CD4-positive, alpha-beta T cell (primary cell): ENCODE measurements around the gene SAT1. TPM values are rescaled to one million over a fixed set of nuclear protein-coding genes. Genes with fewer than 3 reads are reported as not detected.

ENCODE experiments used
- ATAC-seq: fragments of 200-7000 bp; cut with Tn5 transposase; one replicate; pipeline ENCODE4 v1.10.0; 2022; ENCODE audit warnings: mild to moderate bottlenecking; ENCODE audit not compliant: poor library complexity
- CTCF ChIA-PET: fragments of 350-600 bp; sonication (Branson Sonifier 250); formaldehyde crosslinking; loops from one replicate; lab custom pipeline; 2021; ENCODE audit warnings: antibody characterized with exemption, inconsistent platforms; lab: Charles Lee
- POLR2A ChIA-PET: fragments of 350-600 bp; sonication (Branson Sonifier 250); formaldehyde crosslinking; loops from one replicate; lab custom pipeline; 2021; ENCODE audit warnings: antibody characterized with exemption, inconsistent platforms; lab: Charles Lee
- DNase-seq, 14 experiments: peaks; one replicate each; pipeline ENCODE4 v3.0.0-alpha.2; 2013 to 2020; ENCODE audit warnings: mixed read lengths in 2 of 14
- H3K27ac ChIP-seq, 2 donors: one replicate each; pipeline versions ENCODE4 v1.5.1 to v1.7.0; 2013; ENCODE audit warnings: low read length in 2 of 2, low read depth in 1 of 2, mild to moderate bottlenecking in 1 of 2
- H3K27me3 ChIP-seq, 2 experiments: 1 replicate in 1 of 2; 2 replicates in 1 of 2; pipeline versions ENCODE4 v1.6.1 to v1.7.0; 2013; ENCODE audit warnings: low read length in 2 of 2, control low read depth in 1 of 2, mild to moderate bottlenecking in 1 of 2, moderate library complexity in 1 of 2; ENCODE audit not compliant: insufficient read depth in 2 of 2, control insufficient read depth in 1 of 2
- H3K36me3 ChIP-seq: one replicate; pipeline ENCODE4 v1.6.1; 2013; ENCODE audit warnings: low read length, control low read depth; ENCODE audit not compliant: insufficient read depth
- H3K4me1 ChIP-seq: one replicate; pipeline ENCODE4 v1.6.1; 2013; ENCODE audit warnings: low read length, control low read depth; ENCODE audit not compliant: insufficient read depth
- H3K4me3 ChIP-seq: one replicate; pipeline ENCODE4 v1.5.1; 2013; ENCODE audit warnings: mild to moderate bottlenecking, low read length, moderate library complexity
- H3K9me3 ChIP-seq, 2 experiments: 1 replicate in 1 of 2; 2 replicates in 1 of 2; pipeline versions ENCODE4 v1.6.1 to v1.7.0; 2013; ENCODE audit warnings: low read length in 2 of 2, mild to moderate bottlenecking in 2 of 2, control low read depth in 1 of 2, moderate library complexity in 1 of 2; ENCODE audit not compliant: control insufficient read depth in 1 of 2, insufficient read depth in 1 of 2
- H3K27ac Mint-ChIP-seq: one replicate; pipeline ENCODE4 v1.8.0; 2020; ENCODE audit warnings: mixed read lengths
- H3K27me3 Mint-ChIP-seq: one replicate; pipeline ENCODE4 v1.8.0; 2021; ENCODE audit warnings: mixed read lengths
- H3K36me3 Mint-ChIP-seq: one replicate; pipeline ENCODE4 v1.8.0; 2021; ENCODE audit warnings: low read depth, mixed read lengths
- H3K4me1 Mint-ChIP-seq: one replicate; pipeline ENCODE4 v1.8.0; 2021; ENCODE audit warnings: low read depth, mixed read lengths
- H3K4me3 Mint-ChIP-seq: one replicate; pipeline ENCODE4 v1.8.0; 2020; ENCODE audit warnings: mild to moderate bottlenecking, mixed read lengths
- H3K9me3 Mint-ChIP-seq: one replicate; pipeline ENCODE4 v1.8.0; 2020; ENCODE audit warnings: mixed read lengths
- intact Hi-C, 2 experiments: fragments of 100-400 bp; cut with DNase I in 1 of 2; cut with micrococcal nuclease in 1 of 2; formaldehyde crosslinking; loops; one replicate each; pipeline versions ENCODE4 v1.15.1 to v1.9.0; 2023 to 2025; cut with DNase I, micrococcal nuclease
- total RNA-seq, 174 experiments: library from RNA in 2 of 174; stranded (reverse) in 2 of 174; gene quantifications; one replicate each; pipeline ENCODE4 v1.2.3 and lab custom pipeline; 2021 to 2026
- TF ChIP-seq, protein P1 (sequence below): fragments of 200-600 bp; IDR thresholded peaks from one replicate; pipeline ENCODE4 v1.8.0; 2022; ENCODE audit warnings: antibody characterized with exemption, mild to moderate bottlenecking

Gene SAT1
- total RNA-seq, 2 experiments from 2014 or later = 305 to 312 TPM

DNA sequence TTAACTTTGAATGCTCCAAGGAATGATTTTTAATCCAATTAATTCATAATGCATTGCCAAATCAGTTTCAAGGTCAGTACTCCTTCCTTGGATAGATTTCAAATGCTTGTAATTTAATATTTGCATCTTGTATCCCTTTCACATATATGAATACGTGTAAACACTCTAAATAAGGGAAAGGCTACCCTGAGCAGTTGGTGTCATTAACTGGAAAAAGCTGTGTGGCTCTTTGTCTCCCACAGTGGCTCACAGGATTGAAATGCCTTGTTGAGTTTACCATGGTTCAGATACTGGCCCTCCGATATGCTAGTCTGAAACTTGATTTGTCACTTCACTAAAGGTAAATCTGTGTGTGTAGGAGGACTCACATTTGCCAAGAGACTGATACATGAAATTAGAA is 23.2 kb upstream of the SAT1 start:
- DNase-seq (no peak), ATAC-seq (no peak)
- H3K4me1 ChIP-seq = peaks cover 3% of the 10 kb centered on the region
- ChIA-PET POLR2A (no interaction called here), CTCF (no interaction called here)
- Mint-ChIP-seq H3K4me3 (no peak overlapping the region), H3K9me3 (no peaks in the 10 kb centered on the region), H3K4me1 (peaks cover 4% of the 10 kb centered on the region), H3K27ac (no peak overlapping the region), H3K36me3 (no peaks in the 10 kb centered on the region), H3K27me3 (no peaks in the 10 kb centered on the region)
- no peaks in the 10 kb centered on the region for H3K36me3 ChIP-seq
- no peak overlapping the region for H3K4me3 ChIP-seq
- H3K27me3 ChIP-seq = no peaks in the 10 kb centered on the region
- H3K9me3 ChIP-seq = no peaks in the 10 kb centered on the region
- H3K27ac ChIP-seq = no peak overlapping the region
- TF ChIP-seq, protein P1, sequence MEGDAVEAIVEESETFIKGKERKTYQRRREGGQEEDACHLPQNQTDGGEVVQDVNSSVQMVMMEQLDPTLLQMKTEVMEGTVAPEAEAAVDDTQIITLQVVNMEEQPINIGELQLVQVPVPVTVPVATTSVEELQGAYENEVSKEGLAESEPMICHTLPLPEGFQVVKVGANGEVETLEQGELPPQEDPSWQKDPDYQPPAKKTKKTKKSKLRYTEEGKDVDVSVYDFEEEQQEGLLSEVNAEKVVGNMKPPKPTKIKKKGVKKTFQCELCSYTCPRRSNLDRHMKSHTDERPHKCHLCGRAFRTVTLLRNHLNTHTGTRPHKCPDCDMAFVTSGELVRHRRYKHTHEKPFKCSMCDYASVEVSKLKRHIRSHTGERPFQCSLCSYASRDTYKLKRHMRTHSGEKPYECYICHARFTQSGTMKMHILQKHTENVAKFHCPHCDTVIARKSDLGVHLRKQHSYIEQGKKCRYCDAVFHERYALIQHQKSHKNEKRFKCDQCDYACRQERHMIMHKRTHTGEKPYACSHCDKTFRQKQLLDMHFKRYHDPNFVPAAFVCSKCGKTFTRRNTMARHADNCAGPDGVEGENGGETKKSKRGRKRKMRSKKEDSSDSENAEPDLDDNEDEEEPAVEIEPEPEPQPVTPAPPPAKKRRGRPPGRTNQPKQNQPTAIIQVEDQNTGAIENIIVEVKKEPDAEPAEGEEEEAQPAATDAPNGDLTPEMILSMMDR = no peak
- intact Hi-C loops = loop anchor here in 1 of 2 experiments (5.0 kb wide), 1 partner anchor 68 kb away; no protein-coding TSS in a partner anchor

DNA sequence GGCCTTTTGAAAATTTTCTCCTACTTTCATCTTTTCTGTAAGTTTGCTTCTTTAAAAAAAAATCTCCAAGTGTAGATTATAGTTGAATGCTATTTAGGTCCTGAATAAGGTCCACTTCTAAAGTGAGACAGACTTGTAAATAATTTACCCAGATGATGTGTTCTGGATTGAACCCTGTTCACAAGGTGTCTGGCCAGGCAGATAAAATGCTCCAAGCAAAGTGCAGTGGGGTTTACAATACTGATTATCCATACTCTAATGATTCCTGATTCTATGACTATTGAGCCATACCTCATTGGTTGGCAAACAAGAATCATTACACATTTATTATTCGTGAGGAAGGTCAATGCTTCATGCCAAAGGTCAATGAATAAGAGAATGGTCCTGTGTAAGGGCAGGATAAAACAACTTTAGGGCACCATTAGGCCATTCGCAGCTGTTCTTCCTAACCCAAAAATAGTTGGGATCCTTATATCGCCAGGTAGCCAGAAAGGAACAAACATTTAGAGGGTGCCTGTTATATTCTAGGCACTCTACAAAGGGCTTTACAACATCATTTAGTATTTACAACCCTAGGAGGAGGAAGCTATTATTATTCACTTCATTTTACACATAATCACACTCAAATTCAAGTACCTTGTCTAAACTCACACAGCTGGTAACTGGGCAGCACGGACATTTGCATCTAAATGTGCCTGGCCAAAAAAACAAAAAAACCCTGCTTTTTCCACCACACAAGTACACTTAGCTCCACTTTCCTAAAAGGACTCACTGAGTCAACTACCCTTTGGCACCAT is 18.6 kb upstream of the SAT1 start:
- ChIA-PET POLR2A (interaction anchor here (3.7 kb wide), 1 partner anchor 18 kb away, joined by 51 read pairs; the partner anchor contains the start of gene SAT1), CTCF (no interaction called here)
- Histone ChIP-seq H3K36me3 (no peaks in the 10 kb centered on the region), H3K4me3 (no peak overlapping the region), H3K9me3 (no peaks in the 10 kb centered on the region), H3K4me1 (no peaks in the 10 kb centered on the region), H3K27me3 (no peaks in the 10 kb centered on the region), H3K27ac (no peak overlapping the region)
- no peak for ATAC-seq
- Mint-ChIP-seq H3K9me3 (no peaks in the 10 kb centered on the region), H3K27me3 (no peaks in the 10 kb centered on the region), H3K4me1 (peaks cover 5% of the 10 kb centered on the region), H3K36me3 (no peaks in the 10 kb centered on the region), H3K27ac (no peak overlapping the region), H3K4me3 (no peak overlapping the region)
- DNase-seq = no peak
- TF ChIP-seq, protein P1 = no peak
- intact Hi-C loops = no loop called here

DNA sequence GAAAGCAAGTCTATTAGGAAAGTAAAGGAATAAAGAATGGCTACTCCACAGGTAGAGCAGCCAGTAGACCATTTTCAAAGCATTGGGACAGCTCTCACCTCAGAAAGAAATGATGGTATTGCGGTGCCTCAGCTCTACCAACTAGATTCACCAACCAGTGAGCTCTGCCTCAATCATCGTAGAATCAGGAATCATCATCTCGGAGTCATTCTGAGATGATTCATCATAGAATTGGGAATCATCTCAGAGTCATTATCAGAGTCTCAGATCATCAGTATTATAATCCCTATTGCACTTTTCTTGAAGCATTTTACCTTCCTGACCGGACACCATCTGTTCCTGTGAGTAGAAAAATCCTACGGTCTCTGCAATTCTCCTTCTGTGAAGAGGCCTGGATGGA is 17.5 kb upstream of the SAT1 start:
- H3K4me3 Mint-ChIP-seq = peak overlapping the region; percentile 30
- H3K4me3 ChIP-seq = no peak overlapping the region
- intact Hi-C loops = no loop called here
- H3K9me3 Mint-ChIP-seq = no peaks in the 10 kb centered on the region
- H3K4me1 Mint-ChIP-seq = peaks cover 5% of the 10 kb centered on the region
- no peaks in the 10 kb centered on the region for H3K27me3 Mint-ChIP-seq
- ChIA-PET CTCF (interaction anchor here (0.6 kb wide), 1 partner anchor 57 kb away, joined by 3 read pairs; no protein-coding TSS in a partner anchor), POLR2A (interaction anchor here (3.7 kb wide), 1 partner anchor 17 kb away, joined by 51 read pairs; the partner anchor contains the start of gene SAT1)
- H3K9me3 ChIP-seq = no peaks in the 10 kb centered on the region
- H3K4me1 ChIP-seq = no peaks in the 10 kb centered on the region
- TF ChIP-seq, protein P1 = no peak
- DNase-seq (no peak), ATAC-seq (no peak)
- H3K27ac ChIP-seq = no peak overlapping the region
- H3K27me3 ChIP-seq = no peaks in the 10 kb centered on the region
- H3K36me3 Mint-ChIP-seq = no peaks in the 10 kb centered on the region
- H3K27ac Mint-ChIP-seq = no peak overlapping the region
- H3K36me3 ChIP-seq = no peaks in the 10 kb centered on the region
